HUES6 (cell line): ENCODE results near the gene RSPRY1.
"Not testable (repeated sequence)": the region's sequence is repeated elsewhere in the genome, so short reads cannot be mapped to it uniquely, and the experiment has no call there.

Experiments
- H3K27ac ChIP-seq: 2 replicates; pipeline ENCODE4 v1.7.0; 2013; ENCODE audit warnings: low read depth, mild to moderate bottlenecking, low read length, inconsistent platforms
- H3K27me3 ChIP-seq: 2 replicates; pipeline ENCODE4 v1.6.1; 2013; ENCODE audit warnings: low read length; ENCODE audit not compliant: control insufficient read depth, insufficient read depth
- H3K36me3 ChIP-seq: 2 replicates; pipeline ENCODE4 v1.6.1; 2013; ENCODE audit warnings: low read length; ENCODE audit not compliant: control insufficient read depth, insufficient read depth
- H3K4me1 ChIP-seq: 2 replicates; pipeline ENCODE4 v1.6.1; 2013; ENCODE audit warnings: low read length; ENCODE audit not compliant: control insufficient read depth, insufficient read depth
- H3K4me3 ChIP-seq: 2 replicates; pipeline ENCODE4 v1.5.1; 2013; ENCODE audit warnings: low read depth, low read length
- H3K9ac ChIP-seq: one replicate; pipeline ENCODE4 v1.6.1; 2013; ENCODE audit warnings: mild to moderate bottlenecking, low read length
- H3K9me3 ChIP-seq: 2 replicates; pipeline ENCODE4 v1.6.1; 2013; ENCODE audit warnings: low read depth, low read length; ENCODE audit not compliant: control insufficient read depth, insufficient read depth

RSPRY1 gene

GRCh38 chr16:57188711-57189002 is 2.5 kb downstream of the RSPRY1 start:
- Histone ChIP-seq H3K4me1 (peaks cover 8% of the 10 kb centered on the region), H3K27ac (no peak overlapping the region), H3K9ac (no peak overlapping the region), H3K27me3 (no peaks in the 10 kb centered on the region), H3K4me3 (no peak overlapping the region), H3K36me3 (no peaks in the 10 kb centered on the region), H3K9me3 (no peaks in the 10 kb centered on the region)

- not testable (repeated sequence) for H3K36me3 ChIP-seq, H3K9me3 ChIP-seq, H3K4me3 ChIP-seq, H3K9ac ChIP-seq, H3K27ac ChIP-seq, H3K27me3 ChIP-seq, H3K4me1 ChIP-seq
Measured at GRCh38 chr16:57189527-57189926, 3.4 kb downstream of the RSPRY1 start.

GRCh38 chr16:57190136-57190535 is 4.0 kb downstream of the RSPRY1 start:
- peaks cover 8% of the 10 kb centered on the region; the same call in 1 of the 2 replicates for H3K4me1 ChIP-seq
- no peak overlapping the region for H3K27ac ChIP-seq

GRCh38 chr16:57191056-57191571 is 5.0 kb downstream of the RSPRY1 start:
- H3K4me3 ChIP-seq, result no peak overlapping the region
- H3K4me1 ChIP-seq, result peaks cover 8% of the 10 kb centered on the region; the same call in 1 of the 2 replicates
- no peaks in the 10 kb centered on the region for H3K9me3 ChIP-seq
- no peaks in the 10 kb centered on the region for H3K27me3 ChIP-seq
- no peaks in the 10 kb centered on the region for H3K36me3 ChIP-seq
- no peak overlapping the region for H3K9ac ChIP-seq
- H3K27ac ChIP-seq, result no peak overlapping the region

More at GRCh38 chr16:57190136-57190535, 4.0 kb downstream of the RSPRY1 start:
- H3K4me3 ChIP-seq, result no peak overlapping the region
- H3K9ac ChIP-seq, result no peak overlapping the region
- no peaks in the 10 kb centered on the region for H3K36me3 ChIP-seq
- H3K9me3 ChIP-seq, result no peaks in the 10 kb centered on the region
- no peaks in the 10 kb centered on the region for H3K27me3 ChIP-seq

- no peak overlapping the region for H3K4me3 ChIP-seq
- H3K36me3 ChIP-seq, result no peaks in the 10 kb centered on the region
- no peak overlapping the region for H3K27ac ChIP-seq
- no peak overlapping the region for H3K9ac ChIP-seq
- no peaks in the 10 kb centered on the region for H3K27me3 ChIP-seq
- no peaks in the 10 kb centered on the region for H3K9me3 ChIP-seq
- H3K4me1 ChIP-seq, result peaks cover 8% of the 10 kb centered on the region; the same call in 1 of the 2 replicates
Measured at GRCh38 chr16:57192146-57192545, 6.0 kb downstream of the RSPRY1 start.

- H3K27me3 ChIP-seq, result no peaks in the 10 kb centered on the region
- H3K4me1 ChIP-seq, result peaks cover 2% of the 10 kb centered on the region; the same call in 1 of the 2 replicates
- no peak overlapping the region for H3K9ac ChIP-seq
- no peaks in the 10 kb centered on the region for H3K36me3 ChIP-seq
- no peak overlapping the region for H3K27ac ChIP-seq
- no peak overlapping the region for H3K4me3 ChIP-seq
- no peaks in the 10 kb centered on the region for H3K9me3 ChIP-seq
Measured at GRCh38 chr16:57192720-57193486, 6.8 kb downstream of the RSPRY1 start.

- no peaks in the 10 kb centered on the region for H3K4me1 ChIP-seq
- H3K4me3 ChIP-seq, result no peak overlapping the region
- peaks cover 5% of the 10 kb centered on the region; the same call in 1 of the 2 replicates for H3K9me3 ChIP-seq
- H3K36me3 ChIP-seq, result 0 out of 2 replicates have a peak, but pooled peaks cover 4% of the 10 kb centered on the region
- no peaks in the 10 kb centered on the region for H3K27me3 ChIP-seq
- H3K9ac ChIP-seq, result no peak overlapping the region
- no peak overlapping the region for H3K27ac ChIP-seq
Measured at GRCh38 chr16:57194512-57194911, 8.4 kb downstream of the RSPRY1 start.

GRCh38 chr16:57196286-57196685 is 10.2 kb downstream of the RSPRY1 start:
- peaks cover 5% of the 10 kb centered on the region; the same call in 1 of the 2 replicates for H3K9me3 ChIP-seq
- no peak overlapping the region for H3K27ac ChIP-seq
- H3K4me1 ChIP-seq, result no peaks in the 10 kb centered on the region

GRCh38 chr16:57196753-57197152 is 10.6 kb downstream of the RSPRY1 start:
- Histone ChIP-seq H3K27ac (no peak overlapping the region), H3K36me3 (0 out of 2 replicates have a peak, but pooled peaks cover 4% of the 10 kb centered on the region), H3K27me3 (no peaks in the 10 kb centered on the region), H3K4me3 (no peak overlapping the region), H3K4me1 (no peaks in the 10 kb centered on the region), H3K9me3 (peaks cover 5% of the 10 kb centered on the region; the same call in 1 of the 2 replicates), H3K9ac (no peak overlapping the region)

More at GRCh38 chr16:57196286-57196685, 10.2 kb downstream of the RSPRY1 start:
- Histone ChIP-seq H3K27me3 (no peaks in the 10 kb centered on the region), H3K4me3 (no peak overlapping the region), H3K36me3 (0 out of 2 replicates have a peak, but pooled peaks cover 4% of the 10 kb centered on the region), H3K9ac (no peak overlapping the region)

GRCh38 chr16:57200321-57200720 is 14.2 kb downstream of the RSPRY1 start:
- H3K9me3 ChIP-seq, H3K4me1 ChIP-seq, H3K4me3 ChIP-seq, H3K27ac ChIP-seq, H3K27me3 ChIP-seq, H3K9ac ChIP-seq: not testable (repeated sequence)
- H3K36me3 ChIP-seq, result peaks cover 14% of the 10 kb centered on the region

GRCh38 chr16:57200926-57201325 is 14.8 kb downstream of the RSPRY1 start:
- H3K27ac ChIP-seq, H3K4me1 ChIP-seq, H3K9ac ChIP-seq, H3K27me3 ChIP-seq, H3K9me3 ChIP-seq, H3K4me3 ChIP-seq: not testable (repeated sequence)
- H3K36me3 ChIP-seq, result peaks cover 20% of the 10 kb centered on the region
